Stimulated activated CD4-positive, alpha-beta T cell treated with anti-CD3 and anti-CD28 coated beads, Interleukin-12 subunit alpha, Interleukin-12 subunit beta, amount 100 ng/mL, for 24 hours (primary cell): ENCODE data around the gene PRSS1.
"Not testable (repeated sequence)": the region's sequence is repeated elsewhere in the genome, so short reads cannot be mapped to it uniquely, and the experiment has no call there.

ENCODE experiments used
- DNase-seq, 2 experiments: peaks; one replicate each; pipeline ENCODE4 v3.0.0-alpha.2; 2020; ENCODE audit warnings: low read depth in 2 of 2

Gene PRSS1

DNA sequence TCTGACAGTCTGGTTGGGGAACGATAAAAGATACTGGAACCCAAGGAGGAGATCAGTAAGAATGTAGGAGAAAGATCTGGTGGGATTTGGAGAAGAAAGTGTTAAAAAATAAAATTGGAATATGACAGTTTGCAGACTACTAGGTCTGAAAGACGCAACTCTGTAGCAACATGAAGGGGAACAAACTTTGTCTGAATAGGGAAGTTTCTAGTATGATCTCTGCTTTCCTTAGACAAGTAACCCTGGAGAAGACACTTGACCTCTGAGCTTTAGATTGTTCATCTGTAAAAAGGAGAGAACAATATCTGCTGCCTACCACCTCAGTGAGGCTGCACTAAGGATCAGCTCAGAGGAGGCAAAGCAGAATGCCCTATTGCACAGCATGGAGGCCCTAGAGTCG, 3.0 kb upstream of the PRSS1 start:
- no peak for DNase-seq

DNA sequence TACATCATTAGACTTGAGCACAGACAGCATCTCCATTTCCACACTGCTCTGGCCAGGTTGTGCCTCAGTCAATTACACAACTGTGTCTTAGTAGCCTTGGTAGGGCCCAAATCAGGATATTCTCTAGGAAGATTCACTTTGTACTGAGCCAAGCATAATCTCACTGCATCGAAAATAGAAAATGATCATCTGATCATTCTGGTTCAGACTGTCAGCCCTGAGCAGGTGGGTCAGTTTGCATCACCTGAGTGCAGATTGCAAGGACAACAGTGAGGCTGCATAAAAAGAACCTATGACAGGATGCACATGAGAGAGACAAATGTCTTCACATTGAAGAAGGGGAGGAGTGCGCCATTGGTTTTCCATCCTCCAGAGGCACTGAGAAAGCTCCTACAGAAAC, 862 bp upstream of the PRSS1 start:
- DNase-seq, result not testable (repeated sequence)

DNA sequence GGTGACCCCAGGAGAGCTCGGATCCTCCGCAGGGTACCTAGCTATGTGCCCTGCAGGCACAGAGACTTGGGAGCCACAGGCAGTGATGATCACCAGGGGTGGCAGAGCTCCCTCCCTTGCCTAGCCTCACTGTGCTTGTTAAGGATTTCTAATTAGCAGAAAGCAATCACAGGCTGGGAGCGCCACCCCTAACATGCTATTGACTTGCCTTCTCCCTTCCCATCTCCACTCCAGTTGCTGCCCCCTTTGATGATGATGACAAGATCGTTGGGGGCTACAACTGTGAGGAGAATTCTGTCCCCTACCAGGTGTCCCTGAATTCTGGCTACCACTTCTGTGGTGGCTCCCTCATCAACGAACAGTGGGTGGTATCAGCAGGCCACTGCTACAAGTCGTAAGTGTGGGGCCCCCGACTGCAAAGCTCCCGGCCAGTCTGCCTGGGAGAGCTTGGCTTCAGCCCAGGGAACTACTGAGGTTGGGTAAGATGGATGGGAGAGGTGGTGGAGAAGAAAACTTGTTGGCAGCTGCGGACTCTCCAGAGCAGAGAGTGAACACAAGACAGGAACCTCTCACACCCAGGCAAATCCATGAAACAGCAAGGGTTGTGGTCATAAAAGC, 1.2 kb downstream of the PRSS1 start:
- DNase-seq, result no peak

DNA sequence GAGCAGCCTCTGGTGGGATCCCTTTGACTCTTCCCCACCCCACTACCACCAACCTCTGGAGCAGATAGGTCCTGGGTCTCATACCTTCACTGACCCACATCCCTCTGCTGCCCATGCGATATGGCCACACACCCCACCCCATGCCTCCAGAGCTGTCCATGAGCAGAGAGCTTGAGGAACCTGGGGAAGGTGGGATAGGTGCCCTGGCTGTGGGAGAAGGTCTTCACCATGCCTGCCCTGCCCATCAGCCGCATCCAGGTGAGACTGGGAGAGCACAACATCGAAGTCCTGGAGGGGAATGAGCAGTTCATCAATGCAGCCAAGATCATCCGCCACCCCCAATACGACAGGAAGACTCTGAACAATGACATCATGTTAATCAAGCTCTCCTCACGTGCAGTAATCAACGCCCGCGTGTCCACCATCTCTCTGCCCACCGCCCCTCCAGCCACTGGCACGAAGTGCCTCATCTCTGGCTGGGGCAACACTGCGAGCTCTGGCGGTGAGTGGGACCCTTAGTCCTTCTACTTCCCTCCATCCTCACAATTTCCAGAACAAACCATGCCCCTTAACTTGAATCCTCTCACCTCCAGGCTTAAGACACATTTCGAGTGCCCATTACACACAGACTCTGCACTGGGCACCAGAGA, 2.4 kb downstream of the PRSS1 start:
- not testable (repeated sequence) for DNase-seq

DNA sequence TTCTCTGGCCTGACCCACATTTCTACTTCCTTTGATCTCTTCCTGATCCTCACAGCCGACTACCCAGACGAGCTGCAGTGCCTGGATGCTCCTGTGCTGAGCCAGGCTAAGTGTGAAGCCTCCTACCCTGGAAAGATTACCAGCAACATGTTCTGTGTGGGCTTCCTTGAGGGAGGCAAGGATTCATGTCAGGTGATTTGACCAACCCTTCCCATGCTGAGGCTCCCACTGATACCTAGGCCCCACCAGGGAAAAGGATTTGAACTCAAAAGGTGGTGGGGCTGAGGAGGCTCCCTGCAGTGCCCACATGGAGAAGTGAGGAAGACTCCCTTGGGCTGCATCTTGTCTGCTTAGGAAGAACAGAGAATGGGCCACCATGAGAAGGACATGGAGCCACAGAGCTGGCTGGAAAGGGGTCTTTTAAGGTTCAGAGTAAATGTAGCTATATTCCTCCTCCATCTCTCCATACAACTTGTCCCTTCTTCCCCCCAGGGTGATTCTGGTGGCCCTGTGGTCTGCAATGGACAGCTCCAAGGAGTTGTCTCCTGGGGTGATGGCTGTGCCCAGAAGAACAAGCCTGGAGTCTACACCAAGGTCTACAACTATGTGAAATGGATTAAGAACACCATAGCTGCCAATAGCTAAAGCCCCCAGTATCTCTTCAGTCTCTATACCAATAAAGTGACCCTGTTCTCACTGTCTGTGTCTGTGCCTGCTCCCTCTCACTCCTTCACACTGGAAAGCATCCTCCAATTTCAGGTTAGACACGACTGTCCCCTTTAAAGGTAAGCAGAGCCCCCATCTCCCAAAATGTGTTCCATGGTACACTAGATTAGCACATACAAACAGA, 3.3 kb downstream of the PRSS1 start:
- DNase-seq, result no peak

DNA sequence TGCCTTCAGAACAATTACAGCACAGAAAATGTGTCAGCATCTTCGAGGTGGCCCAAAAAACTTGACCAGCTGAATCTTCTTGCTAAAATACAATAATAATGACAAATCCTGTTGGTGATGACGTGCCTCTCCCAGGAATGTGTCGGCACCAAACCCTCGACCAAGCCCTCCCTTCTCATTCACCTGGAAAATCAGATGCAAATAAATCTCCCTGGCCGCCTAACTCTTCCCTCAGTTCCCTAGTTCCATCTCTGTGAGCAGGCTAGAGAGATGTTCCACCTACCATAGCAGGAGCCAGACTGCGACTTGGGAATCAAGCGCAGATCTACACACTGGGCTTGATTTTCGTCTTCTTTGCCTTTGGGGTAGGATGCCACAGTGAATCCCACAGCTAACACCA, 4.1 kb downstream of the PRSS1 start:
- DNase-seq, result no peak

DNA sequence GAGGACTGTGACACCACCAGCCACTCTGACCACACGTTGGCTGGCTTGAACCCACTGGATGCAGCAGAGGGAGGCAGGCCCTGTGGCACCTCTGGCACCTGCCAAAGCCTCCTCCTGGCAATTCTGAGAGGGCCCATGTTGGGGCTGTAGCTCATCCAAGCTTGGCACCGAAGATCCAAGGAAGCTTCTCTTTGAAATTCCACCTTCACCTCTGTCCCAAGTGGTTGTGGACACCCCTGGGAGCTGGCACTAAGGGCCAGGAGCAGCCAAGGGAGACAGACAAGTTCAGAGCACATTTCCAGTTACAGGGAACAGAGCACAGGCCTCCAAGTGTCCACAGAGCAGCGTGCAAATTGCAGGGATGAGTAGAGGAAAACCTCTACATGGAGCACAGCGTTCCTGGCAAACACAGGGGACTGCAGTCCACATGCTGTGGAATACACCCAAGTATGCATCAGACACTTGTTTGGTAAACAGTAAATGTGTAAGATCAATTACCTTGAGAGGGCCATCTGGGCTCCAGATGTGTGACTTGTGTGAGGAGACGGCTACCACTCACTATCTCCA, 4.7 kb downstream of the PRSS1 start:
- not testable (repeated sequence) for DNase-seq

DNA sequence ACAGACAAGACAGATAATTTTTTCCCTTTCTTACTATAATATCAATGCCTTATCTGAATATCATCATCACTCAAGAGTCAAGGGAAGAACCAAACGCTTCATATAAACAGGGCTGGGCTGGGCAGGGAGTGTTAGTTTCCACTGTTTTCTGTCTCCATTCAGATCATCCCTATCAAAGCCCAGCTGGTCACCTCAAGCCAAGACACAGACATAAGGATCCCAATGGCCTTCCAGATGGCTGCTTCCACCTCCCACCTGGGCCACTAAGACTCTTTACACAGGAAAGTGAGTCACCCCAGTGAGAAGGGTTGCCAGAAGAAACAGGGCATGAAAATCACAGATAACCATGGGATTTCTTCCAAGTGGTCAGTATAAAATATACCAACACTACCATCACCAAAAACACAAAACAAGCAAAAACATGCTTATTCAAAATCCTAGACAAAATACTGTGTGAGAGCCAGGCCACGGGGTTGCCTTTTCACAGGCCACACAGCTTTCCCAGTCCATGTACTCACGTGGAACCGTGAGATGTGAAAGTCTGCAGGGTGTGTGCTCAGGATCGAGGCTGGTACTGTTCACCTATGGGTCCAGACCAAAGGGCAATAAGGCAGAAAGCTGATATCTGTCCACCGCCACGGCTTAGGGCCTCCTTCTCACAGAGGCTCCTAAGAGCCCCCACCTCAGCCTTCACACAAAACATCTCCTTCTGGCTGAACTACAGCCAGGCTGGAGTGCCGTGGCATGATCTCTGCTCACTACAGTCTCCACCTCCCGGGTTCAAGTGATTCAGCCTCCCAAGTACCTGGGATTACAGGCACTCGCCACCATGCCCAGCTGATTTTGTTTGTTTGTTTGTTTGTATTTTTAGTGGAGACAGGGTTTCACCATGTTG, 5.7 kb downstream of the PRSS1 start:
- DNase-seq, result no peak

DNA sequence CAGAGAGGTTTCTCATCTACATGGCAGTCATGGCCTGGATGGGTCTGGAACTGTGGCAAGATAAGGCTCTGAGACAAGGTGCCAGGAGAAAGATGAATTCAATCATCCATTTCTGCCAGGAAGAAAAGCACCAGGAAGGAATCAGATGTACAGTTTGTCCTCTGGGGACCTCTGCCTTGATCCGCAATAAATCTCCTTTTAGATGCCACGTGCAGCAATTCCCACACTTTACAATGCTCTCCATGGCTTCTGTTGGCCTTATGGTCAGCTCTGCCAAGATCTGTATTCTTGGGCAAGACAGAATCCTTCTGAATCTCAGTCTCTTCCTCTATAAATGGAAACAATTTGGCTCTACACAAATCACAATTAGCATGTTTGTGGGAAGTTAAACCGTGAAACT, 9.0 kb downstream of the PRSS1 start:
- DNase-seq, result not testable (repeated sequence)

DNA sequence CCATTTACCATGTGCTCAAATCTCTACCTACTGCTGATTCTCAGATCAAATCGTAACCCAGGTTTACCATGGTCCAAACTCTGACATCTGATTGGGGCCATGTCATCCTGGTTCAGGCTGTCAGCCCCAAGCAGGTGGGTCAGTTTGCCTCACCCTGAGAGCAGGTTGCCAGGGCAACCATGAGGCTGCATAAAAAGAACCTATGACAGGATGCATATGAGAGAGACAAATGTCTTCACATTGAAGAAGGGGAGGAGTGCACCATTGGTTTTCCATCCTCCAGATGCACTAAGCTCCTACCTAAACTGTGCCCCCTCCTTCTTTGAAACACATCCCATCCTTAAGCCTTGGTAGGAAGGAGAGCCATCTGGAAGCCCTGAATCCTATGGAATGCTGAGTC, 10.2 kb downstream of the PRSS1 start:
- DNase-seq, result no peak

DNA sequence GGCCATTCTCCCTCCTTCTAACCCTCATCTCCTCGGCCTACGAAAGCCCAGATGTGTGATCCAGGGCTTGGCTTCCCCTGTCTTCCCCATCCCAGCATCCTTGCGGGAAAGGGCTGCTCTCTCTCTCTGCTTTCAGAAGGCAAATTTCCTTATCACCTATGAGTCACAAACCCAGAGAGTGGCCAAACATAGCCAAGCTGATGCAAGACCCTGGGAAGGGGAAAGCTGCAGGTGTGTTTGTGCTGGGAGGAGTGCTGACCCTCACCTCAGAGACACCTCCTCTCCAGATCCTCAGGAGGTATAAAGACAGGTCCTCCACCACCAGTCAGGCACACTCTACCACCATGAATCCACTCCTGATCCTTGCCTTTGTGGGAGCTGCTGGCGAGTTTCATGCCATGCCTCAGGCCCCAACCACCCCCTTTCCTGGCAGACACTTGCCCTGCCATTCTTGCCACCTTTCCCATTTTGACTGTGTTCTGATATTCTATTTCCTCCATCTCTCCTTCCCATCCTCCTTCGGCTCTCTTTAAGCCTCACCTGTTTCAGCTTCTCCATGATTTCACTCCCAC, 10.9 kb downstream of the PRSS1 start:
- no peak for DNase-seq

DNA sequence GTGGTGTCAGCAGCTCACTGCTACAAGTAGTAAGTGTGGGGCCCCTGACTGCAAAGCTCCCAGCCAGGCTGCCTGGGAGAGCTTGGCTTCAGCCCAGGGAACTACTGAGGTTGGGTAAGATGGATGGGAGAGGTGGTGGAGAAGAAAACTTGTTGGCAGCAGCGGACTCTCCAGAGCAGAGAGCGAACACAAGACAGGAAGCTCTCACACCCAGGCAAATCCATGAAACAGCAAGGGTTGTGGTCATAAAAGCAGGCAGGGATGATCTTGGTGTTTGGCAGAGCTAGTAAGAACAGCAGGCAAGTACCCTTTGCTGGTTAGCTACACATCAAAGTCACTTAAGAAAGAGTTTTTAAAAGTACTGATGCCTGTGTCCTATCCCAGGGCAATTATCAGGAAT, 12.3 kb downstream of the PRSS1 start:
- DNase-seq, result not testable (repeated sequence)

DNA sequence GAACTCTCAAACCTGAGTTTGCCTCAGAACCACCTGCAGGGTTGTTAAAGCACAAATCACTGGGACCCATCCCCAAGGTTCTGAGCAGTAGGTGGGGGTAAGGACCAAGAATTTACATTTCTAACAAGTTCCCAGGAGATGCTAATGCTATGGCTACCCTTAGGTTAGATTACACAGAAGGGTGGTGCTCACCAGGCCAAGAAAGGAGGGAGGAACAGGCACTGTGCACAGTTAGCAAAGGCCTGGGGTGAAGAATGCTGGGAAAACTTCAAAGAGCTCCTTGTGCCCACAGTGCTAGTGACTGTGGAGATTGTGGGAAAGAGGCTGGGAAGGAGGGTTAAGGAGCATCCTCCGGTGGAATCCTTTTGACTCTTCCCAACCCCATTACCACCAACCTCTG, 12.8 kb downstream of the PRSS1 start:
- no peak for DNase-seq

DNA sequence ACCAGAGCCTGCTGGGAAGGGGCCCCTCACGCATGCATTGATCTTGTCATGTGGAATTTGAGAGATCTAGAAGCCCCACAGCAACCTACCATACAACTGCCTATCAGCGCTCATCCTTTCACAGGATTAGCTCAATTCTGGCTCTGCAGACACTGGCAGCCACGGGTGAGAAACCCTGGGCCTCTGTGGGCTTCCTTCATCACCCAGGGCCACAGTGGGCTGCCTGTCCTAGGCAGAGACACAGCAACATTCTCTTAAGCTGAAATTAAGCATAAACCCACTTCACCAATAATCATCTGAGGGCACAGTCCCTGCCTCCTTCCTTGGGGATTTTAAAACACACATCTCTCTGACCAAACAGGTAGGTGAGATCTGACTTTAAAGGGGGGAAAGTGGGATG, 18.2 kb downstream of the PRSS1 start:
- DNase-seq, result no peak

DNA sequence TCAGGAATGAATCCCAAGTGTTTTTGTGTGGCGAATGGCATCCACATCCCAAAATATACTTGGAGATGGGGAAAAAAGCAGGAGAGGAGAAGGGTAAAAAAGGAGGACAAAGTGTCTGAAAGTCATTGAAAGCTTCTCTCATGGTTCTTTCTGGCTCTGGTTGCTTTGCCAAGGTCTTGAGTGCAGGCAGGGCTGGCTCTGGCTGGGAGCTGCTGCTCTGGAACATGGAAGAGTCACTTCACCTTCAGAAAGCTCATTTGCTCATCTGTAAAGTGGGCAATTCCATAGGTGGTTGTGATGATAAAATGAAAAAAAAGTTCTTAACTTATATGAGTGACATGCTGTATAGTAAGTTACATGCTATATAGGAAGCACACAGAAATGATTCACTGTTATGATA, 18.6 kb downstream of the PRSS1 start:
- no peak for DNase-seq

DNA sequence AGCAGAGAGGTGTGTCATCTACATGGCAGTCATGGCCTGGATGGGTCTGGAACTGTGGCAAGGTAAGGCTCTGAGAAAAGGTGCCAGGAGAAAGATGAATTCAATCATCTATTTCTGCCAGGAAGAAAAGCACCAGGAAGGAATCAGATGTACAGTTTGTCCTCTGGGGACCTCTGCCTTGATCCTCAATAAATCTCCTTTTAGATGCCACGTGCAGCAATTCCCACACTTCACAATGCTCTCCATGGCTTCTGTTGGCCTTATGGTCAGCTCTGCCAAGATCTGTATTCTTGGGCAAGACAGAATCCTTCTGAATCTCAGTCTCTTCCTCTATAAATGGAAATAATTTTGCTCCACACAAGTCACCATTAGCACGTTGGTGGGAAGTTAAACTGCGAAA, 19.6 kb downstream of the PRSS1 start:
- not testable (repeated sequence) for DNase-seq

DNA sequence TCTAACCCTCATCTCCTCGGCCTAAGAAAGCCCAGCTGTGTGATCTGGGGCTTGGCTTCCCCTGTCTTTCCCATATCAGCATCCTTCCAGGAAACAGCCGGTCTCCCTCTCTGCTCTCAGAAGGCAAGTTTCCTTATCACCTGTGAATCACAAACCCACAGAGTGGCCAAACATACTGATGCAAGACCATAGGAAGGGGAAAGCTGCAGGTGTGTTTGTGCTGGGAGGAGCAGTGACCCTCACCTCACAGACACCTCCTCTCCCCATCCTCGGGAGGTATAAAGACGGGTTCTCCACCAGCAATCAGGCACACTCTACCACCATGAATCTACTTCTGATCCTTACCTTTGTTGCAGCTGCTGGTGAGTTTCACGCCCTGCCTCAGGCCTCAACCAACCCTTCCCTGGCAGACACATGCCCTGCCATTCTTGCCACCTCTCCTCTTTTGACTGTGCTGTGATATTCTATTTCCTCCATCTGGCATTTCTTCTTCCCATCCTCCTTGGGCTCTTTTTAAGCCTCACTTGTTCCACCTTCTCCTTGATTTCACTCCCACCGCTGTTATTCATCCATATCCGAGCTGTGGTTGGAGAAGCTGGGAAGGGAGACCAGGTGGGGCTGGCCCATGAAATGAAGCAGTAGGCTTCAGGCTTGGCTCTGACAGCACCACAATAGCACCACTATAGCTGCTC, 21.5 kb downstream of the PRSS1 start, which contains the start of gene PRSS2:
PRSS2 (plus strand) TSS at position 310 of the 692 bp plus-strand sequence; CDS start at position 323, 13 bp downstream.
- DNase-seq, result no peak

DNA sequence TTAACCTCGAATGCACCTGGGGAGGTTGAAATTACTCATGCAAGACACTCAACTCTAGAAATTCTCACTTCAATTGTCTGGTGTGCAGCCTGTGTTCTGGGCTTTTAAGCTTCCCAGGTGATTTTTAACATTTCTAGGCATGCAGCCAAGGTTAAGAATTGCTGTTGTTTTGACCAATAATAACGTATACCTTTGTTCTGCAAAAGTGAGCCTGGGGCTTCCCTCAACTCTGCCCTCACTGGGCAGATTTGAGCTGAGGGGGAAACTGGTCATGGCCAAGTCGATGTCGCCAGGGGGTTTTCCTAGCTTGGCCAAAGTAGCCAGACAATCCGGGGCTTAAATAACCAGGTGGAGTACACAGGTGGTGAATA, 22.1 kb downstream of the PRSS1 start:
- DNase-seq, result no peak

DNA sequence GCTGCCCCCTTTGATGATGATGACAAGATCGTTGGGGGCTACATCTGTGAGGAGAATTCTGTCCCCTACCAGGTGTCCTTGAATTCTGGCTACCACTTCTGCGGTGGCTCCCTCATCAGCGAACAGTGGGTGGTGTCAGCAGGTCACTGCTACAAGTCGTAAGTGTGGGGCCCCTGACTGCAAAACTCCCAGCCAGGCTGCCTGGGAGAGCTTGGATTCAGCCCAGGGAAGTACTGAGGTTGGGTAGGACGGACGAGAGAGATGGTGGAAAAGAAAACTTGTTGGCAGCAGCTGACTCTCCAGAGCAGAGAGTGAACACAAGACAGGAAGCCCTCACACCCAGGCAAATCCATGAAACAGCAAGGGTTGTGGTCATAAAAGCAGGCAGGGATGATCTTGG, 22.8 kb downstream of the PRSS1 start:
- DNase-seq, result no peak

DNA sequence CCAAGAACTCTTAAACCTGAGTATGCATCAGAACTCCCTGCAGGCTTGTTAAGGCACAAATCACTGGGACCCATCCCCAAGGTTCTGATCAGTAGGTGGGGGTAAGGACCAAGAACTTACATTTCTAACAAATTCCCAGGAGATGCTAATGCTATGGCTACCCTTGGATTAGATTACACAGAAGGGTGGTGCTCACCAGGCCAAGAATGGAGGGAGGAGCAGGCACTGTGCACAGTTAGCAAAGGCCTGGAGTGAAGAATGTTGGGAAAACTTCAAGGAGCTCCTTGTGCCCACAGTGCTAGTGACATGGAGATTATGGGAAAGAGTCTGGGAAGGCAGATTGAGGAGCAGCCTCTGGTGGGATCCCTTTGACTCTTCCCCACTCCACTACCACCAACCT, 23.4 kb downstream of the PRSS1 start:
- no peak for DNase-seq

DNA sequence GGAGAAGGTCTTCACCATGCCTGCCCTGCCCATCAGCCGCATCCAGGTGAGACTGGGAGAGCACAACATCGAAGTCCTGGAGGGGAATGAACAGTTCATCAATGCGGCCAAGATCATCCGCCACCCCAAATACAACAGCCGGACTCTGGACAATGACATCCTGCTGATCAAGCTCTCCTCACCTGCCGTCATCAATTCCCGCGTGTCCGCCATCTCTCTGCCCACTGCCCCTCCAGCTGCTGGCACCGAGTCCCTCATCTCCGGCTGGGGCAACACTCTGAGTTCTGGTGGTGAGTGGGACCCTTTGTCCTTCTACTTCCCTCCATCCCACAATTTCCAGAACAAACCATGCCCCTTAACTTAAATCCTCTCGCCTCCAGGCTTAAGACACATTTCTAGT, 24.0 kb downstream of the PRSS1 start:
- DNase-seq, result no peak
